ENCODE results near the gene ZFYVE9.

GRCh38 chr1:52122384-52122783 is 19.5 kb upstream of the ZFYVE9 start:
- no peak for TF ChIP-seq CTCF (conservative IDR thresholded peaks at IDR 0.05; ENCODE audit: low read depth, low read length)
- TF ChIP-seq ELK1 (IDR thresholded peaks at IDR 0.05; ENCODE audit: borderline replicate concordance, low read depth, low read length), result no peak
- no peak for TF ChIP-seq MAZ (IDR thresholded peaks at IDR 0.05; ENCODE audit: borderline replicate concordance, low read depth, low read length)
- no peak for TF ChIP-seq USF2 (IDR thresholded peaks at IDR 0.05; ENCODE audit: low read depth, low read length)

All from IMR-90 (cell line).